Measurements from ENCODE around the gene SARM1. TPM values are rescaled to one million over a fixed set of nuclear protein-coding genes. Genes with fewer than 3 reads are reported as not detected.

The SARM1 gene
- total and polyA plus RNA-seq, 2 of the 13 experiments (the other 11 are each of a cell fraction or from before 2014, with no cell fraction given) = 0.73 to 0.86 TPM

GRCh38 chr17:28385406-28385805, 13.9 kb downstream of the SARM1 start:
- no peak overlapping the region for H3K4me2 ChIP-seq (ENCODE audit: low read depth, low read length)
- no peak for TF ChIP-seq ZNF543 (CRISPR knock-in tag; IDR thresholded peaks at IDR 0.05)
- TF ChIP-seq ZNF724P (CRISPR knock-in tag; IDR thresholded peaks at IDR 0.05; ENCODE audit: borderline replicate concordance) = no peak
- no peak for TF ChIP-seq ZNF639 (CRISPR knock-in tag; conservative IDR thresholded peaks at IDR 0.05)
- no peak for TF ChIP-seq ZNF710 (CRISPR knock-in tag; IDR thresholded peaks at IDR 0.05; ENCODE audit: borderline replicate concordance)
- TF ChIP-seq ZNF816 (CRISPR knock-in tag; IDR thresholded peaks at IDR 0.05; ENCODE audit: borderline replicate concordance) = no peak
- TF ChIP-seq ZNF414 (CRISPR knock-in tag; IDR thresholded peaks at IDR 0.05) = no peak
- no peak for TF ChIP-seq ZNF749 (CRISPR knock-in tag; IDR thresholded peaks at IDR 0.05; ENCODE audit: borderline replicate concordance)
- in situ Hi-C loops (cut with HindIII; ENCODE audit: extremely low pct_ligation_motif_present, low pct_unique_long_range_greater_than_20kb) = no loop called here
- no peak overlapping the region for H2AFZ ChIP-seq (ENCODE audit: low read length)
- BruUV-seq (replicated peaks) = no TSS peak
- POLR2A ChIA-PET = interaction anchor here (0.7 kb wide), 1 partner anchor 20 kb away, joined by 3 read pairs; no protein-coding TSS in a partner anchor
- DNase-seq (ENCODE audit: low spot score) (no peak), ATAC-seq (no peak), FAIRE-seq (no peak)
- H3K4me1 ChIP-seq (ENCODE audit: insufficient read depth, low read length) = peaks cover 18% of the 10 kb centered on the region
- no peaks in the 10 kb centered on the region for H3K27me3 ChIP-seq (ENCODE audit: control insufficient read depth in 1 of 2, insufficient read depth in 2 of 2, low read length in 2 of 2)
- H3K4me3 ChIP-seq (replicated peaks in 1 of 3; ENCODE audit: insufficient read depth in 1 of 3, low read depth in 2 of 3, low read length in 3 of 3) = no peak overlapping the region
- H3K36me3 ChIP-seq (replicated peaks in 1 of 2; ENCODE audit: control insufficient read depth in 1 of 2, insufficient read depth in 2 of 2, low read length in 2 of 2) = no peaks in the 10 kb centered on the region
- 95% methylated on average over 7 of the region's 8 CpGs for WGBS (ENCODE audit: low lambda C conversion rate)
- H3K79me2 ChIP-seq (ENCODE audit: insufficient read depth, low read length) = no peaks in the 10 kb centered on the region
- CTCF ChIA-PET (ENCODE audit: low intra/inter-chr PET ratio, low total read pairs) = no interaction called here
- H3K27ac ChIP-seq (ENCODE audit: extremely low read length, insufficient read depth, low read length) = no peak overlapping the region
- intact Hi-C loops (cut with micrococcal nuclease; ENCODE audit: unreplicated experiment) = no loop called here
- no peaks in the 10 kb centered on the region for H3K9me3 ChIP-seq (ENCODE audit: low read length)
- H4K20me1 ChIP-seq (ENCODE audit: insufficient read depth, low read length) = no peaks in the 10 kb centered on the region
- no peak overlapping the region for H3K9ac ChIP-seq (ENCODE audit: insufficient read depth, low read depth, low read length)
